ENCODE data around the gene KCNQ1OT1. TPM values are rescaled to one million over a fixed set of nuclear protein-coding genes. Genes with fewer than 3 reads are reported as not detected.
A peak's percentile ranks its signal among the peaks of the same experiment; 100 is the strongest.

KCNQ1OT1 gene
- total and polyA plus RNA-seq, 2 experiments from 2014 or later: 3.1 to 7.9 TPM

DNA sequence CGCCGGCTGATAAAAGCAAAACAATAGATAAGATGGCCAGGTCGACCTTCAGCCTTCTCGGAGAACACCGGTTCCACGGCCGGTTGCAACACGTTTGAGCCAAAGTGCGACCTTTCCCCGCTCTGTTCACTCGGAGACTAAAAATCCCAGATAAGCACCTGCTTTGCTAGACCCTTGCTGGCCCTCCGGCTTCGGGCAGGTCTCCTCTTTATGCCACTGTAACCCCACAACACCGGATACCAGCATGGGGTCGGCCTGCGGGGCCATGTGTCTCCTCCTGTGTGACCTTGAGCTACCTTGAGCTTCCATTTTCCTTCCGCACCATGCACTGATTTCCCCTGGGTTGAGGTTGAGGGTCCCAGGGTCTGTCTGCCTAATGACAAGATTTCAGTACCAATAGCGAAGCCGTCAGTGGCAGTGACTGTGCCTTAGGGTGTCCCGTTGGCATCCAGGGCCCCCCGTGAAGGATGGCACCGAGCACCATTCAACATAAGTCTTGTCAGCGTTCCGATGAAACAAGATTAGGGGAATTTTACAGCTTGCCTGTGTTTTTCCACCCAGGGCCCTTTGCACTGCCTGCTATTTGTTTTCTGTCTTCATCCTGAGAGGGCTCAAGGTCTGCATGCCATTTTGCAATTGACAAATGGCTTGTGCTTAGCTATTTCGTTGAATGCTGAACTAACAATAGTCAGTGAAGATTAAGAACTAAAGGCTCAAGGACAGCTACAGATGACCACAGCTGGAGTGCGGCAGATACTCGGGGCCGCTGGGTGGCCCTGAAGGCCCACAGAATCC, 136.4 kb downstream of the KCNQ1OT1 start:
- Histone ChIP-seq H3K4me1 (ENCODE audit: insufficient read depth) (peaks cover 21% of the 10 kb centered on the region), H3K9me2 (replicated peaks; ENCODE audit: insufficient read depth) (no peaks in the 10 kb centered on the region), H3K79me2 (no peaks in the 10 kb centered on the region), H4K20me1 (ENCODE audit: insufficient read depth, poor library complexity, severe bottlenecking) (no peaks in the 10 kb centered on the region), H3K36me3 (replicated peaks; ENCODE audit: insufficient read depth, low read depth) (no peaks in the 10 kb centered on the region), H3K27me3 (no peaks in the 10 kb centered on the region), H3K4me3 (no peak overlapping the region), H2AFZ (no peak overlapping the region), H3K27ac (peak overlapping the region; percentile 75), H3K9me3 (ENCODE audit: low read depth) (no peaks in the 10 kb centered on the region), H3K4me2 (no peak overlapping the region)
- DNase-seq (ENCODE audit: low spot score): no peak
- WGBS (ENCODE audit: low lambda C conversion rate, missing lambda C conversion rate): 79% methylated on average over 28 of the region's 28 CpGs
- TF ChIP-seq, protein P1, sequence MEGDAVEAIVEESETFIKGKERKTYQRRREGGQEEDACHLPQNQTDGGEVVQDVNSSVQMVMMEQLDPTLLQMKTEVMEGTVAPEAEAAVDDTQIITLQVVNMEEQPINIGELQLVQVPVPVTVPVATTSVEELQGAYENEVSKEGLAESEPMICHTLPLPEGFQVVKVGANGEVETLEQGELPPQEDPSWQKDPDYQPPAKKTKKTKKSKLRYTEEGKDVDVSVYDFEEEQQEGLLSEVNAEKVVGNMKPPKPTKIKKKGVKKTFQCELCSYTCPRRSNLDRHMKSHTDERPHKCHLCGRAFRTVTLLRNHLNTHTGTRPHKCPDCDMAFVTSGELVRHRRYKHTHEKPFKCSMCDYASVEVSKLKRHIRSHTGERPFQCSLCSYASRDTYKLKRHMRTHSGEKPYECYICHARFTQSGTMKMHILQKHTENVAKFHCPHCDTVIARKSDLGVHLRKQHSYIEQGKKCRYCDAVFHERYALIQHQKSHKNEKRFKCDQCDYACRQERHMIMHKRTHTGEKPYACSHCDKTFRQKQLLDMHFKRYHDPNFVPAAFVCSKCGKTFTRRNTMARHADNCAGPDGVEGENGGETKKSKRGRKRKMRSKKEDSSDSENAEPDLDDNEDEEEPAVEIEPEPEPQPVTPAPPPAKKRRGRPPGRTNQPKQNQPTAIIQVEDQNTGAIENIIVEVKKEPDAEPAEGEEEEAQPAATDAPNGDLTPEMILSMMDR (IDR thresholded peaks at IDR 0.05; ENCODE audit: poor library complexity): no peak
- TF ChIP-seq EZH2phosphoT487 (IDR thresholded peaks at IDR 0.05; ENCODE audit: low read depth, severe bottlenecking, unreplicated experiment) (no peak), EZH2 (IDR thresholded peaks at IDR 0.05; ENCODE audit: borderline replicate concordance) (no peak)

- Histone ChIP-seq H2AFZ (no peak overlapping the region), H3K9me2 (replicated peaks; ENCODE audit: insufficient read depth) (no peaks in the 10 kb centered on the region), H3K79me2 (no peaks in the 10 kb centered on the region), H3K27ac (peak overlapping the region; percentile 75), H3K4me2 (no peak overlapping the region), H3K27me3 (no peaks in the 10 kb centered on the region), H3K4me1 (ENCODE audit: insufficient read depth) (peaks cover 21% of the 10 kb centered on the region), H3K4me3 (no peak overlapping the region), H3K9me3 (ENCODE audit: low read depth) (no peaks in the 10 kb centered on the region), H4K20me1 (ENCODE audit: insufficient read depth, poor library complexity, severe bottlenecking) (no peaks in the 10 kb centered on the region), H3K36me3 (replicated peaks; ENCODE audit: insufficient read depth, low read depth) (no peaks in the 10 kb centered on the region)
- 81% methylated on average over 6 of the region's 6 CpGs for WGBS (ENCODE audit: low lambda C conversion rate, missing lambda C conversion rate)
- DNase-seq (ENCODE audit: low spot score): no peak
- TF ChIP-seq EZH2phosphoT487 (IDR thresholded peaks at IDR 0.05; ENCODE audit: low read depth, severe bottlenecking, unreplicated experiment) (no peak), EZH2 (IDR thresholded peaks at IDR 0.05; ENCODE audit: borderline replicate concordance) (no peak)
- TF ChIP-seq, protein P1 (IDR thresholded peaks at IDR 0.05; ENCODE audit: poor library complexity): no peak
These were observed 136.9 kb downstream of the KCNQ1OT1 start for GRCh38 chr11:2562890-2563212.

- no peak overlapping the region for H3K4me3 ChIP-seq
- no peaks in the 10 kb centered on the region for H3K9me2 ChIP-seq (replicated peaks; ENCODE audit: insufficient read depth)
- H4K20me1 ChIP-seq (ENCODE audit: insufficient read depth, poor library complexity, severe bottlenecking): no peaks in the 10 kb centered on the region
- no peaks in the 10 kb centered on the region for H3K27me3 ChIP-seq
- H3K4me1 ChIP-seq (ENCODE audit: insufficient read depth): peaks cover 17% of the 10 kb centered on the region
- TF ChIP-seq EZH2phosphoT487 (IDR thresholded peaks at IDR 0.05; ENCODE audit: low read depth, severe bottlenecking, unreplicated experiment): no peak
- no peak for TF ChIP-seq EZH2 (IDR thresholded peaks at IDR 0.05; ENCODE audit: borderline replicate concordance)
- TF ChIP-seq, protein P1 (IDR thresholded peaks at IDR 0.05; ENCODE audit: poor library complexity): no peak
- WGBS (ENCODE audit: low lambda C conversion rate, missing lambda C conversion rate): 87% methylated on average over 19 of the region's 27 CpGs
- peak overlapping the region; percentile 75 for H3K27ac ChIP-seq
- H3K36me3 ChIP-seq (replicated peaks; ENCODE audit: insufficient read depth, low read depth): no peaks in the 10 kb centered on the region
- H3K9me3 ChIP-seq (ENCODE audit: low read depth): no peaks in the 10 kb centered on the region
- H2AFZ ChIP-seq: no peak overlapping the region
- no peak for DNase-seq (ENCODE audit: low spot score)
- H3K4me2 ChIP-seq: no peak overlapping the region
- H3K79me2 ChIP-seq: no peaks in the 10 kb centered on the region
These were observed 137.9 kb downstream of the KCNQ1OT1 start for GRCh38 chr11:2561696-2562581.

All from hepatocyte (in vitro differentiated cells).